Kidney epithelial cell (primary cell): ENCODE results near the gene TENM3. TPM values are rescaled to one million over a fixed set of nuclear protein-coding genes. Genes with fewer than 3 reads are reported as not detected.

Experiments
- DNase-seq: peaks from one replicate; pipeline ENCODE4 v3.0.0-alpha.2; 2010; ENCODE audit warnings: low read depth
- H3K27me3 ChIP-seq: 2 replicates; pipeline ENCODE4 v1.6.0; 2011; ENCODE audit warnings: low read length; ENCODE audit not compliant: control insufficient read depth, insufficient read depth
- H3K36me3 ChIP-seq: 2 replicates; pipeline ENCODE4 v1.5.1; 2011; ENCODE audit warnings: low read length; ENCODE audit not compliant: control insufficient read depth, insufficient read depth
- H3K4me3 ChIP-seq: 2 replicates; pipeline ENCODE4 v1.5.1; 2011; ENCODE audit warnings: low read depth, mild to moderate bottlenecking, control low read depth, low read length
- total RNA-seq: library from RNA; depleted of rRNA; stranded (reverse); fragments of >200 nt; gene quantifications from 2 replicates; pipeline ENCODE4 v1.2.3, GENCODE V29; 2015
- TF ChIP-seq, protein P1 (sequence below): IDR thresholded peaks from 2 replicates; pipeline ENCODE4 v1.5.1; 2011; ENCODE audit warnings: mild to moderate bottlenecking, moderate library complexity, low read length, control low read depth, inconsistent platforms; ENCODE audit not compliant: insufficient read depth, poor library complexity, severe bottlenecking

TENM3 gene
- total RNA-seq, 1 donor from 2014 or later = 11.2 TPM

DNA sequence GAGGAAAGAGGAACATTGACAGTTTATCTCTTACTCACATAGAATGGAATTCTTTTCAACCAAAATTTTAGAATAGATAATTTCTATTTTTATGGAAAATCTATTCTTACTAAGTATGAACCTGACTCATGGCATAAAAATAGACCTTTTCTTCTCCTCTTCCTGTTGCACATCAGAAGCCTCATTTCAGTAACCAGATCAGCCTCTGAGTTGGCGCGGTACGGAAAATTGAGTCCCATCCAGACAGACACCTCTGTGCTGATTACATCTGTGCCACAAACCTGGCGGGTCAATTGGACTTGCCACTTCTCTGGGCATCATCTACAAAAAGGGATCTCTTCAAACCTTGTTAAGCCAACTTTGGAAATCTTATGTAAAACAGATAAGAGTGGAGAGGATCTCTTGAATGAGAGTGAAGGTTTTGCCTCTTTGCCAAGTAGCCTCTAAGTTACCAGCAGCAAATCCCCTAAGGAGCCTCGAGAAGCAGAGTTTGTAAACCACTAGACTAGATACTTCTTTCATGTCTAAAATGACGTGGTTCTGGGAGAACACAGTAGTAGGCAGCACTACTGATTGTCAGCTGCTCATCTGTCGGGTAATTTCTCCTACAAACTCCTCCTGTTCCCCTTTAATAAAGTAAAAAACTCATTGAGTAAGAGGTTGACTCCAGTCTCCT lies 37.4 kb downstream of the TENM3 start:
- H3K4me3 ChIP-seq = no peak overlapping the region
- DNase-seq = no peak
- TF ChIP-seq, protein P1, sequence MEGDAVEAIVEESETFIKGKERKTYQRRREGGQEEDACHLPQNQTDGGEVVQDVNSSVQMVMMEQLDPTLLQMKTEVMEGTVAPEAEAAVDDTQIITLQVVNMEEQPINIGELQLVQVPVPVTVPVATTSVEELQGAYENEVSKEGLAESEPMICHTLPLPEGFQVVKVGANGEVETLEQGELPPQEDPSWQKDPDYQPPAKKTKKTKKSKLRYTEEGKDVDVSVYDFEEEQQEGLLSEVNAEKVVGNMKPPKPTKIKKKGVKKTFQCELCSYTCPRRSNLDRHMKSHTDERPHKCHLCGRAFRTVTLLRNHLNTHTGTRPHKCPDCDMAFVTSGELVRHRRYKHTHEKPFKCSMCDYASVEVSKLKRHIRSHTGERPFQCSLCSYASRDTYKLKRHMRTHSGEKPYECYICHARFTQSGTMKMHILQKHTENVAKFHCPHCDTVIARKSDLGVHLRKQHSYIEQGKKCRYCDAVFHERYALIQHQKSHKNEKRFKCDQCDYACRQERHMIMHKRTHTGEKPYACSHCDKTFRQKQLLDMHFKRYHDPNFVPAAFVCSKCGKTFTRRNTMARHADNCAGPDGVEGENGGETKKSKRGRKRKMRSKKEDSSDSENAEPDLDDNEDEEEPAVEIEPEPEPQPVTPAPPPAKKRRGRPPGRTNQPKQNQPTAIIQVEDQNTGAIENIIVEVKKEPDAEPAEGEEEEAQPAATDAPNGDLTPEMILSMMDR = no peak

DNA sequence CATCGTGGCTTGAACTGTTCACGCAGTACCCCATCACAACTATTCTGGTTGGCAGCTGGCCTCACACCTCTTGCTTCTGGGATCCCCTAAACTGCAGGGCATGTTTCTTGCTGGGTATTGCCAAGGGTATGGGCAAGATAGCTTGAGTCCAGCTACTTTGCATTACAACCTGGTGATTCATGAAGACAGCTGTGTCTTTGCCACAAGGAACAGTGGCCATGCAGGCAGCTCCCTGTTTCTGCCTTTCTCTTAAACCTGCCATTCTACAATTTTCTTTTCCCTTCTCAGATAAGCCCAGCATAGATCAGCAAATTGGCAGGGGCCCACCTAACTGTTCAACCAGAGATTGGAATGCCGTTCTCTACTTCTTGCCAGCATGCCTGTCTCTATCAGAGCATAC lies 42.8 kb downstream of the TENM3 start:
- H3K36me3 ChIP-seq = no peaks in the 10 kb centered on the region
- H3K27me3 ChIP-seq = no peaks in the 10 kb centered on the region
- H3K4me3 ChIP-seq = no peak overlapping the region
- TF ChIP-seq, protein P1 = no peak
- DNase-seq = peak; percentile 43

More for the DNA sequence above, 37.4 kb downstream of the TENM3 start:
- no peaks in the 10 kb centered on the region for H3K36me3 ChIP-seq
- no peaks in the 10 kb centered on the region for H3K27me3 ChIP-seq

DNA sequence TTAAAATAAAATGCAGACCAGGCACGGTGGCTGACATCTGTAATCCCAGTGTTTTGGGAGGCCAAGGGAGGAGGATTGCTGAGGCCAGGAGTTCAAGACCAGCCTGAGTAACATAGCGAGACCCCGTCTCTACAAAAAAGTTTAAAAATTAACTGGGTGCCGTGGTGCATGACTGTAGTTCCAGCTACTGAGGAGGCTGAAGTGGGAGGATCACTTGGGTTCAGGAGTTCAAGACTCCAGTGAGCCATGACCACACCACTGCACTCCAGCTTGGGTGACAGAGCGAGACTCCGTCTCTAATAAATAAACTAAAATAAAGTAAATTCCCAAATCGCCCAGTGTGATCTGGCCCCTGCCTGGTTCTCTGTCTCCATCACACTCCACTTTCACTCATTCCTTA lies 43.7 kb downstream of the TENM3 start:
- Histone ChIP-seq H3K4me3 (no peak overlapping the region), H3K36me3 (no peaks in the 10 kb centered on the region), H3K27me3 (no peaks in the 10 kb centered on the region)
- DNase-seq = no peak
- TF ChIP-seq, protein P1 = no peak

DNA sequence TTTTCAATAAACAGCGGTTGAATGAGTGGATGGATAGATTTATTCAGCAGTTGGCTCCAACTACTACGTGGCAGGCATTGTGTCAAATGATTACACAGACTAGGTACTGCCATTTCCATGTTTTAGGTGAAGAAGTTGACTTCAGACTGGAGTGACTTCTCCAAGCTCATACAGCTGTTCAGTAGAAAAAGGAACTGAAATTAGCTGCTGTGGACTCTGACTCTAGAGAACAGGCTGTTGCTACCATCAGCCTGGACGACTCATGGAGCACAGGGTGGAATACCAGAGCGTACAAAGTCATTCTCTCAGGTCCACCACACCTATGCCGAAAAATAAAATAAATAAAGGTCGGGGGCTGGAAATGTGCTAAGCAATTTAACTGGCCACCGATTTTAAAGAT lies 45.3 kb downstream of the TENM3 start:
- no peak overlapping the region for H3K4me3 ChIP-seq
- no peak for DNase-seq
- no peaks in the 10 kb centered on the region for H3K27me3 ChIP-seq
- no peaks in the 10 kb centered on the region for H3K36me3 ChIP-seq
- TF ChIP-seq, protein P1 = no peak

DNA sequence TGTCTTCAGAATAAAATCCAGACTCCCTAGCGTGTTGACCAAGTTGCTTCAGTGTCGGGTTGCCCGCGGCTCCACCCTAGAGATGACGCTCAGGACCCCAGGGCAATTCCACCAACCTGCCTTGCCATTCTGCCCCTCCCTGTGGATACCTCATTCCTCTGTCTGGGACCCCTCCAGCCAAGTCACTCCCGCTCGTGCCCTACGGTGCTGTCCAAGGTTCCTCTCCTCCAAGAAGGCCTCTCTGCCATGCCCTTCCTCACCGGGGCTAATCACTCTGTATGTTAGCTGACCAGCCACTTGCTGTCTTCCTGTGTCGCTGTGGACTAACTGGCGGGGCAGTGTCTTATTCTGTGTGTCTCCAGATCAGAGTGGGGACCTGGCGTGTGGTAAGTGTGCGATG lies 46.6 kb downstream of the TENM3 start:
- DNase-seq = no peak
- Histone ChIP-seq H3K36me3 (no peaks in the 10 kb centered on the region), H3K4me3 (no peak overlapping the region), H3K27me3 (no peaks in the 10 kb centered on the region)
- TF ChIP-seq, protein P1 = no peak

DNA sequence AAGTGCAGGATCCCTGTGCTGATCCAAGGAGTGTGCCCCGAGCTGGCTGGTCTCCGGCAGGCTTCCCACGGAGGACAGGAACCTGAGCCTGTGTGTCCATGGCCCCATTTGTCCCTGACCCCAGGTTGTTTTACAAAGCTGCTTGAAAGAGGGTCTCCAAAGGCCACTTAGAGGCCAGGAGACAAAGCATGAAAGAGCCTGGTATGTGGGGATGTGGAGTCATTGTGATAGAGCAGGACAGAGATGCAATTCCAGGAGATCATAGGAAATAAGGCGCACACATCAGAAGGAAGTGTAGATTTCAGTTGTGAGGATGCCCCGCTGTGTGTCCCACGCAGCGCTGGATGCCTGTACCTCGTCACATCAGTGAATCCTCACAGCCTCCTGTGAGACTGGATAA lies 48.0 kb downstream of the TENM3 start:
- DNase-seq = no peak
- TF ChIP-seq, protein P1 = no peak
- H3K4me3 ChIP-seq = no peak overlapping the region
- H3K36me3 ChIP-seq = no peaks in the 10 kb centered on the region
- H3K27me3 ChIP-seq = no peaks in the 10 kb centered on the region
